HFF-Myc (cell line): ENCODE results near the gene BICDL2.

Experiments
- DNase-seq: peaks from one replicate; pipeline ENCODE4 v3.0.0-alpha.2; 2011; ENCODE audit warnings: low read depth; ENCODE audit errors: extremely low read depth
- H3K4me3 ChIP-seq: replicated peaks from 2 replicates; pipeline ENCODE4 v1.5.1; 2011; ENCODE audit warnings: low read depth, mild to moderate bottlenecking, control low read depth, low read length
- CTCF ChIP-seq: IDR thresholded peaks from 2 replicates; pipeline ENCODE4 v1.5.1; 2012; ENCODE audit warnings: mild to moderate bottlenecking, low read depth, low read length, control low read depth; ENCODE audit errors: missing control alignments

The BICDL2 gene

DNA sequence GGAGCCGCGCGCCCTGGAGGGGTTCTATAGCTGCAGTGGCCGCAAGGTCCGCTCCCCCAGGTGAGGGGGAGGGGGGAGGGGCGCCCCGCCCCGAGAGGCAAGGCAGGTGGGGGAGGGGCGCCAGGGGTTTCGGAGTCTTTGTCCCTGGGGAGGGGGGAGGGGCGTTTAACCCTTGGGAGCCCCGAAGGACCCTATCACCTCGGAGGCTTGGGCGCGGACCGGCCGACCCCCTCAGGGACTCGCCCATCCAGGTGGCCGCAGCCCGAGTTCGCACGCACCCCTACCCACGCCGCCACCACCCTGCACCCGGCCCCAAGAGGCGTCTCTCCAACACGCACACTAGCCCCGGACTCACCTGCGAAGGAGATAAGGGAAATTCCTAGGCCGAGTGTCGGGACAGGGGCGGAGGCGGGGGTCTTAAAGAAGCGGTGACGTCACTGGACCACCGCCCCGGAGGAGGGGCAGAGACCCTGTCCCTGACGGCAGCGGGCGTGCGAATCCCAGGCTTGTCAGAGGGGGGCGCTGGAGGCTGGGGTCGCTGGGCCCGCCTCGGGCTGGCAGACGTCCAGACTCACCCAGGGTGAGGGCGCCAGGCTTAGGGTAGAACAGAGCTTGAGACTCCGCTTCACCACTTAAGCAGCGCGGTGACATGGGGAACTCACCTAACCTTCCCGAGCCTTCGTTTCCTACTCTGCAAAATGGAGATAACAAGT is 18.8 kb downstream of the BICDL2 start, which contains the start of gene CLDN6:
CLDN6 (minus strand) TSS at position 390 of the 713 bp plus-strand sequence. CDS start 2,162 bp downstream, outside the sequence.
- no peak within 1 kb of the TSS for H3K4me3 ChIP-seq

GRCh38 chr16:3017344-3017743 is 19.4 kb downstream of the BICDL2 start:
- DNase-seq = no peak
- TF ChIP-seq CTCF = no peak
- H3K4me3 ChIP-seq = no peak overlapping the region

More for the DNA sequence above, 18.8 kb downstream of the BICDL2 start, which contains the start of gene CLDN6:
- DNase-seq = no peak
- TF ChIP-seq CTCF = peak; percentile 22

DNA sequence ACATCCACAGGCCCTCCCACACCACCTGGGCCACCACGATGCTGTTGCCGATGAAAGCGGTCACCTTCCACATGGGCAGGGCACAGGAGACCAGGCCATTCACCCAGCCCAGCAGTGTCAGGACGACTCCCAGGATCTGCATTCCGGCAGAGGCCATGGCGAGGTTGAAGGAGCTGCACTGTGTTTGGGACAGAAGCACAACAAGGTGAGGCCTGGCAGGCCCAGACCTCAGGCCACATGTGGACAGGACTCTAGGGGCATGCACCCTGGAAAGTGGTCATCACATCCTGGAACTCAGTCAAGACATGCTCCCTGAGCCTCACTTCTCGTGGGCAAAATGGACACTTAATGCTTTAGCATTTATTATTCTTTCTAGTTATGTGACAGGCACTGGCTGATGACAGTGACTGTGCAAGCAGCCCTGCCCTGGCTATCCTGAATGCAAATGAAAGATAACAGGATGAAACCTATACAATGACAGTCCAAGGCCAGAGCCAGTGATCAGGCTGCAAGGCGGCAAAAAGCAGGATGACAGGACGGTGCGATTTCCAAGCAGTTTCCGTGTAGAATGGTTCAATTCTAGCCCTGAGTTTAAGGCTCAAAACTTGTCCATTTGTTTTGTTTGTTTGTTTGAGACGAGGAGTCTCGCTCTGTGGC is 20.8 kb downstream of the BICDL2 start:
- no peak for DNase-seq
- H3K4me3 ChIP-seq = no peak overlapping the region
- TF ChIP-seq CTCF = no peak

DNA sequence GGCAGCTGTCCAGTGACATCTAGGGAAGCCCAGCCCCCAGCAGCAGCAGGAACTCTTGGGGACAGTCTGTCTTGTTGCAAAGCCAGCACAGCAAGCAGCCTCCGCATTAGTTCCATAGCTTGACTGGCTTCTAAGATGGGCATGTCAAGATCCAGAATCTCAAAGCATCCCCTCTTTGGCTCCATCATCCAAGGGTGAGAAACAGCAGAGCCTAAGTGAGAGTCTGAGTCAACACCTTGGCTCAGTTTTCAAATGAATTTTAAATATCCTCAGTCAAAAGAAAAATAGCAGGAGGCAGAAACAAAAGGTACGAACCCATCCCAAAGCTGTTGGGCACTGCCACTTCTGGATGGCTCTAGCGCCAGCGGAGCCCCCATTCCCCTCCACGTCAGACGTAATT is 21.8 kb downstream of the BICDL2 start:
- H3K4me3 ChIP-seq = no peak overlapping the region

DNA sequence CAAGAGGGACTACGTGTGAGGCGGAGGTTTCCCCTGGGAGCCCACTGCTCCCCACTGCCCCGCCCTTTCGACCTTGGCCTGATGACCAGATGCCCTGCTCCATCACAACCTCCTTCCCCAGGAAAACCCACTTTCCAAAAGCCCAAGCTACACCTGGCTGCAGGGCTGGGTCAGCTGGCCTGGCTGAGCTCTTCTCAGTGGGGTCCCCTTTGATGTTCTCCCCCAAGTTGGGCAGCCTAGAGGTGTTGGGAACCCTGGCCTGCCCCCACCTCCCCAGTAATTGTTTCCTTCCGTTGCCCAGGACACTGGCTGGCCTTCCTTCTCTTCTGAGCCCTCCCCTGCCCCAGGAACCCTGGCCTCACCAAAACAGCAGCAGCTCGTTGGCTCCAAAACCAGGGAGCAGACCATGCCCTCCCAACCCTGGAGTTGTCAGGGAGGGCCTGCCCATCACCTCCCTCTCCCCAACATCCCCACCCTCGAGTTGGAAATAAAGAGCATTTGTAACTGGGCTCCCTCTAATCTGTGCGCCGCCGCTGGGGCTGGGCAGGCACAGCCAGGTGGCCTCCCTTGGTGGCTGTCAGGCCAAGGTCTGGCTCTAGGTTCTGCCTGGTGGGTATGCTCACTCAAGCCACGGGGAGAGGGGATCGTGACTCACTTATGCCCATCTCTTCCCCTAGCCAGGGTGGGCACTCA is 22.6 kb downstream of the BICDL2 start:
- no peak for DNase-seq
- no peak for TF ChIP-seq CTCF
- no peak overlapping the region for H3K4me3 ChIP-seq

More for the DNA sequence above, 21.8 kb downstream of the BICDL2 start:
- no peak for TF ChIP-seq CTCF
- no peak for DNase-seq

GRCh38 chr16:3013491-3013951 is 23.2 kb downstream of the BICDL2 start:
- TF ChIP-seq CTCF = no peak
- no peak for DNase-seq
- no peak overlapping the region for H3K4me3 ChIP-seq
